Left renal pelvis (tissue), 4 donors: ENCODE results near the gene MAGEC2. TPM values are rescaled to one million over a fixed set of nuclear protein-coding genes. Genes with fewer than 3 reads are reported as not detected.

ENCODE experiments used
- DNase-seq, 4 donors: peaks; one replicate each; pipeline ENCODE4 v3.0.0-alpha.2; 2013; ENCODE audit warnings: low read depth in 4 of 4, low spot score in 3 of 4
- polyA plus RNA-seq, 4 donors: library from polyadenylated mRNA; unstranded; fragments of 120-200 nt; gene quantifications; one replicate each; pipeline ENCODE4 v1.2.1, GENCODE V29; 2013; ENCODE audit not compliant: insufficient read length in 4 of 4

The MAGEC2 gene, protein sequence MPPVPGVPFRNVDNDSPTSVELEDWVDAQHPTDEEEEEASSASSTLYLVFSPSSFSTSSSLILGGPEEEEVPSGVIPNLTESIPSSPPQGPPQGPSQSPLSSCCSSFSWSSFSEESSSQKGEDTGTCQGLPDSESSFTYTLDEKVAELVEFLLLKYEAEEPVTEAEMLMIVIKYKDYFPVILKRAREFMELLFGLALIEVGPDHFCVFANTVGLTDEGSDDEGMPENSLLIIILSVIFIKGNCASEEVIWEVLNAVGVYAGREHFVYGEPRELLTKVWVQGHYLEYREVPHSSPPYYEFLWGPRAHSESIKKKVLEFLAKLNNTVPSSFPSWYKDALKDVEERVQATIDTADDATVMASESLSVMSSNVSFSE
- not detected for polyA plus RNA-seq

DNA sequence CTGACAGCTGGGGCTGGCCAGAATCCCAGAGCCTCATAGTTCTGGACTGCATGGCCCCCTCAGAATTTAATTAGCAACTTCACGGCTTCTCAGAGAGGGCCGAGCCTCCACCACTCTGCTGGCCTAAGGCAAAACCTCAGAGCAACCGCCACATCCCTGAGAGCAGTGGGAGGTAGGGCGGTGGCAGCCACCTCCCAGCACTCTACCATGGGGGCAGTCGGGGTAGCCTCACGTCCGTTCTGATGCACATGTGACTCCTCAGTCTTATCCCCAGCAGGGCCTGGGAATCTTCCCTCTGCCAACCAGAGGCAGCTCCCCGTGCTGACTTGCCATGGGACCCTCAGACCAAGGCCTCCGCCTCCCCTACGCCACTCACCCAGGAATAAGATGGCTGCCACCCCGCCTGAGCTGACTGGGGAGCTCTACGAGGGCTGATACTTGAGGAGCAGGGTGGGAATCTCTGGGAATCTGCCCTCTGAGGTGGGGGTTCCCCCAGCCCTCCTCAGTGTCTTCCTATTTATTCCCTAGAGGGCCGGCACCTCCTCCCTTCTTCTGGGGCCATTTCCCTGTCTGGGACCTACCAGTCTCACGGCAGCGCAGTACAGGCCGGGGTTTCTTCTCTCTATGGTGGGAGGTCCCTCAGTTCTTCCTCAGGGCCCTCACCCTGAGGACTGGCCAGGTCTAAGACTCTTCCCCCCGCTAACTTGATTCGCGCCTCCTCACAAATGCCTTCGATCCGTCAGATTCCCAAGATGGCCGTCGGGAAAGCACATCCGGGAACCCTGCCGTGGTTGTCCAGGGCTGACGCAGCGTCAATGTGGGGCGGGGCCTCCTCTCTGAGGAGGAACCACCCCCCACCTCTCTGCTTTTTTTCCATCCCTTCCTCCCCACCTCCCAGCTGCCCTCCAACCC is at the start of gene MAGEC2:
Gene MAGEC2 (minus strand): TSS at position 769 of the 912 bp plus-strand sequence. CDS start 1,303 bp downstream, outside the sequence.
- DNase-seq, result no peak

DNA sequence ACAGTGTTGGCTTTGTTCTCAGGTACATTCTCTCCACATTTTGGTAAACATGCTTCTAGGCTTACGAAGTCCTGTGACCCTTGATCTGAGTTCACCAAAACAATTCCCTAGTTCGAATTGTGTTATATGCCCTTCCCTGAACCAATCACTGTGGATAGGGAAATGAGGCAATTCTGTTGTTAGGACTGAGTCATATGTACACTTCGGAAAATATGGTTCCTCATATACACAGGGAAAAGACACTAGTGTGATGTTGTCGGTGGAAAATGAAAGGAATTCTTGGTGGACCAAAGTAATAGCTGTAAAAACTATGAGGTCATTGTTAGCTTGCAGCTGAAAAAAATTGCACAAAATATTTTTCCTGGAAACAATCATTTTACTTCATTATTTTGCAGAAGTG is 46.6 kb upstream of the MAGEC2 start:
- DNase-seq, result no peak

DNA sequence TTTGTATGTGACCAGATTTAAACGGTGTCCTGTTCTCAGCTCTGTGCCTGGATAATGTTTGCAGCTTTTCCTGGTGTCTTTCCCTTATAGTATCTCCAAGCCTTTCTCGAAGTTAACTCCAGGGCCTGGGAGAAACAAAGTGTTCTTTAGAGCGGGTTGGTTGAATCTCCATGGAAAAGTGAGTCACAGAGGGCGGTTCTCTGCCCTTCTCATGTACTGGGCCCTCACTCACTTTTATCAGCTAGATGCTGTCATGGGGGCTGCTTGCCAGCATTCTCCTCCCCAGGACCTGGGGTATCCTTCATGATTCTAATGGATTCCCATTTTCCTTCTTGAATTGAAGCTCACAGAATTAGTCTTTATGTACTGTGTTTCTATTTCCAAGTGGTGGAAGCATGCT is 46.1 kb upstream of the MAGEC2 start:
- DNase-seq, result no peak

DNA sequence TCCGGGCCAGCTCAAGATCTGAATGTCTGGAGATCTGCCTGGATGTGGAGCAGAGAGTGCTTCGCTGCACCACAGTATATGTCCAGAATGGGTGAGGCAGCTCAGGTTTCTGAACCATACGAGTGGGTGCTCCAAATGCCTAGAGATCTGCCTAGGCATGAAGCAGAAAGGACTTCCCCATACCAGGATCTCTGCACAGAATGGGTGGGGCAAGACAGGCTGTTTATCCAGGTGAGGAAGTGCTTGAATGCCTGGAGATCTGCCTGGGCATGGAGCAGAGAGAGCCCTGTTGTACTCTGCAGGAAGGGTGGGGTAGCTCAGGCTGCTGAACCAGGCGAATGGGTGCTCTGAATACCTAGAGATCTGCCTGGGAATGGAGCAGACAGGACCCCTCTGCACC is 45.4 kb upstream of the MAGEC2 start:
- no peak for DNase-seq

DNA sequence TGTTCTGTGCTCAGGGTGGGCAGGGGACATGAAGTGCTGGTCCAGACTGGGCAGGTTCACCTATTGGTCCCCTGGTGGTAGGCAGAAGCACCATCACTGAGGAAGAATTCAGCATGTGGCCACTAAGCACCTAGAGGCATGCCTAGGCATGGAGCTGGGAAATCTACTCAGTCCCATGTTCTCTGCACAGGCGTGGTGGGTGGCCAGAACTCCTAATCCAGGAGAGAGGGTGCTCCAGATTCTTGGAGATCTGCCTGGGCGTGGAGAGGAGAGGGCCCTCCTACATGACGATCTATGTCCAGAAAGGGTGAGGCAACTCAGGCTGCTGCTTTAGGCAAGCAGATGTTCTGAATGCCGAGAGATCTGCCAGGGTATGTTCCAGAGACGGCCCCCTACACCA is 44.6 kb upstream of the MAGEC2 start:
- no peak for DNase-seq

DNA sequence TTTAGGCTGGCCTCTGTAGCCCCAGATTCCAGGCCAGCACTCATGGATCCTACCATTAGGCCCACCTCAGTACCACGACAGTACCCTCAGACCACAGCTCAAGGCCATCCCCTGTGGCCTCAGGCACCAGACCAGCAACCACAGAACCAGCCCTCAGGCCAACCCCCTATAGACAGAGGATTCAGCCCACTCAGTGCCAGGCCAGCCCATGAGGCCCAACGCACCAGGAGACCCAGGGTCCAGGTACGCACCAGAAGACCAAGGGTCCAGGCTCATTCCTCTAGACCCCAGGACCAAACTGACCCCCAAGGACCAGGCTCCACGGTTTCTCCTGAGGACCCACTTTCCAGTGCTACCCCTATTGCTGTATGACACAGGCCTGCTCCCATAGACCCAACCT is 39.5 kb upstream of the MAGEC2 start:
- DNase-seq, result no peak

DNA sequence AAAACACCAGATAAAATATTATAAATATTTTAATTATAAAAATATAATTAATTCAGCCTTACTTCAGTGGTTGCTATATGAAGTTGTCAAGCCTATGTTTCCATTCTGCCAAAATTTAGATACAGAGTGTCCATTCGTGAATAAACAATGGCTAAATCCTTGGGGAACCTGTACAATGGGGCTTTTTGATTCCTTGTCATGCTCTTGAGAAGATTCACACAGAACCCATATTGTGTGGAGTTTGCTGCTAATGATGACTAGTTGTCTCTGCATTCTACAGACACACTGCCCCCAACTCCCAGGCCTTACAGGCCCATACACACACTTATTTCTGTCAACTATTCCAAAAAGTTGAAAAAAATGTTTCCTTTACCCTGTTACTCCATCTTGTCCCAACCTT is 33.4 kb upstream of the MAGEC2 start:
- DNase-seq, result no peak

DNA sequence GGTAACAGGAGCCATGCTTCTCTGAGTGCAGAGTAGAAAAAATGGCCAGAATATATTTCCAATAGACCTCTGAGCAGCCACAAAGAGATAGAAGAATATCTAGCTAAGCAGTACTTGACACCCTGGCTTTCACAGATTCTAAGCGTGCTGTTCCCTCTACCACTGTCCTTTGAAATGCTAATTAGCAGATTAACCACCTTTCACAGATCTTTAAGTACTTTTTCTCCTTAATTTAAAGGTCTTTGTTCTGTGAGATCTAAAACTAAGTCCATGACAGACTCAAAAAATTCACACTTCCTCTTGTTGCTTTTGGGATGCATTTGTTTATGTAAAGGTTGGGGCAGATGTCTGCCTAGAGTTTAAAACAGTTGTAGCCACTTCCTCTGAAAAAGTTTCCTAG is 28.3 kb upstream of the MAGEC2 start:
- DNase-seq, result no peak

DNA sequence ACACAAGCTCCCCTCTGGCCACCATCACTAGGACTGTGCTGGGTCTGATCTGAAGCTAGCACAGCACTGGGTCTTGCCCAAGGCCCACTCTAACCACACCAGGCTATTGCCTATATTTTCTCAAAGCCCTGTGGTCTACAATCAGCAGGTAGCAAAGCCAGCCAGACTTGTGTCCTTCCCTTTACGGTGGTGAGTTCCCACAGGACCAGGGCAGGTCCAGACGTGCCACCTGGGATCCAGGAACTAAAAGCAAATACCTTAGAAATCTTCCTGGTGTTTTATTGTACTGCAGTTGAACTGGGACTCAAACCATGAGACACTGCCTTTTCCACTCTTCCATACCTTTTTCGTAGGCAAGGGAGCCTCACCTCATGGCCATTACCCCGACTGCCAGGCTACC is 9.0 kb upstream of the MAGEC2 start:
- no peak for DNase-seq

DNA sequence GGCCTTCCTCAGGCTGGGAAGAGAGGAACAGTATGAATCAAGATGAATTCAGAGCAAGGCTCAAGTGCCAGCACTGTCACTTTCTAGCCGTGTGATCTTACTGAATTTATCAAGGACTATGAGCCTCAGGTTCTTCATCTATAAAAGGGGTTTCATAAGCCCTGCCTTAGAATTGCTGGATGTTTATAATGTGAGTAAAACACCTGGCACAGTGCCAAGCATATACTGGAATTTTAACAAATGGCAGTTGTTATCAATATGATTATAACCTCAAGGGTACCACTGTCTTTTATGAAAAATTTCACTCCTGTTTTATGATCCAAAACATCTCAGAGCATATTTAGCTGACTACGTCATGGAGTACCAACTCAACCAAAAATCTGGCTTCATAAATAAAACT is 4.0 kb downstream of the MAGEC2 start:
- no peak for DNase-seq

DNA sequence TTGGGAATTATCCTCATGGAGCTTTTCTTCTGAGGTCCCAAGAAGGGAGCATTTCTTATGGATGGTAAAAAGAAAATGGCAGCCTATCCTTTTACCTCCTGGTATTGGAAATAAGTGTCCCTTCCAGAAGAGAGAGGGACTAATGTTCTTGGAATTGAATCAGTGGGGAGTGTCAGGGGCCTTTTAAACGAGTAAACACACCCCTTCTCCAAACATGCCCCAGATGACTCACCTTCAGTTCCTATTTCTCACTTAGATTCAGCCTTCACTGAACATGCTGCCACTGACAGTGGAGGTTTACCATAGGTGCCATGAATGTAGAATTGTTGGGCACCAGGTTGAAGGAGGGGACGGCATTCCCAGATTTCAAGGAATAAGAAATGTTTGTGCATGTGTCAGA is 19.0 kb downstream of the MAGEC2 start:
- DNase-seq, result no peak

DNA sequence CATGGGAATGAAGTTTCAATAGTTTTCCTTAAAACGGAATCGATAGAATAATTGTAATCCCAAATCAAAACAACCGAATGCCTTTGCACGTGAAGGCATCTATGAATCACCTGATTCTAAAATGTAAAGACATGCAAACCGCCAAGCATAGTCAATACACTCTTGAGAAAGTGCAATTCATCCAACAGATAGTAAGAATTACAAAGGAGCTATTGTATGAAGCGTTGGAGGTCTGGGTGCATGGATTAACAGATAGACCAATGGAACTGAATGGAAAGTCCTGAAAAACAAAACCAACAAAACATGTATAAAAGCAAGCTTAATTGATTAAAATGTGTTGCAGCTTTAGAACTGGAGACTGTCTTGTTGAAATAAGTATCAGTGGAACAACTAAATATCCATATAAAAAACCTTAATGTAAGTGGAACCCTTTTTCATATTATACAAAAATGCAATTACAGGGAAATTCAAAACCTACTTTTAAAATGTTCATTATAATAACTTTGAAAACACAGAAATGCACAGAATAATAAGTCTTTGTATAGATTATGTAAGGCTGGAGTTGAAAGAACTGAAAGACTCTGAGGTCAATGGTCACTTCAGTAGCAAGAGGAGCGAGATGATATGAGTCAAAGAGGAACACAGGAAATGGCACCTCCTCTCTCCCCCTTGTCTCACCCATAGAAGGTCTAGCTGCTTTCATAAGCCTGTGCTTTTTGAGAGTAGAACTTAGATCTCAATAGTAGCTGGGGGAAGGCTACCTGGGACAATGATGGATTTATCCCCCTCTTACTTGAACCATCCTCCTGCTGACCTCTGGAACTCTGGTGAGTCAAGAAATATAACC is 20.1 kb downstream of the MAGEC2 start:
- DNase-seq, result no peak

DNA sequence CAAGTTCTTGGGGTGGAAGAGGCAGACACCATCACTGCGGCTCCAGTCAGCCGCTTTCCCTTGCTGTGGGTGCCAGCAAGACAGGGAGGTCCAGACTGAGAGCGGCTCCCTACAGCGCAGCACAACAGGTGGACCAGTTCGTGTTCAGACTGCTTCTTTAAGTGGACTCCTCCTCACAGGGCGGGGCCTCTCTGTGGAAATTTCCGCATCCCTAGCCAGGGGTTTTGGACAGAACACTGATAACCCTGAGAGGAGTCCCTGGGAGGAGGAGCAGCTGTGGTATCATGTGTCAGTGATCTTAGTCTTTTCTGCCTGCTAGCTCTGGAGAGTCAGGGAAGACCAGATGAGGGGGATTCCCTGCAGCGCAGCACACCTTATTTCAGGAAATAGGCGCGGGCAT is 48.5 kb downstream of the MAGEC2 start:
- no peak for DNase-seq
